Occipital lobe (tissue), 2 donors: Measurements from ENCODE around the gene ZBTB44. TPM values are rescaled to one million over a fixed set of nuclear protein-coding genes. Genes with fewer than 3 reads are reported as not detected.
A peak's percentile ranks its signal among the peaks of the same experiment; 100 is the strongest.
"Not testable (repeated sequence)": the region's sequence is repeated elsewhere in the genome, so short reads cannot be mapped to it uniquely, and the experiment has no call there.

Experiments
- DNase-seq: peaks from one replicate; lab custom pipeline; 2025; lab: John Stamatoyannopoulos, UW
- total RNA-seq: library from RNA; depleted of rRNA; stranded (reverse); fragments of >200 nt; gene quantifications from one replicate; pipeline ENCODE4 v1.2.3, GENCODE V29; 2014

ZBTB44 gene
- total RNA-seq, 1 donor from 2014 or later: 180 TPM

- no peak for DNase-seq
Measured at GRCh38 chr11:130198964-130199363, 115.8 kb downstream of the ZBTB44 start.

DNA sequence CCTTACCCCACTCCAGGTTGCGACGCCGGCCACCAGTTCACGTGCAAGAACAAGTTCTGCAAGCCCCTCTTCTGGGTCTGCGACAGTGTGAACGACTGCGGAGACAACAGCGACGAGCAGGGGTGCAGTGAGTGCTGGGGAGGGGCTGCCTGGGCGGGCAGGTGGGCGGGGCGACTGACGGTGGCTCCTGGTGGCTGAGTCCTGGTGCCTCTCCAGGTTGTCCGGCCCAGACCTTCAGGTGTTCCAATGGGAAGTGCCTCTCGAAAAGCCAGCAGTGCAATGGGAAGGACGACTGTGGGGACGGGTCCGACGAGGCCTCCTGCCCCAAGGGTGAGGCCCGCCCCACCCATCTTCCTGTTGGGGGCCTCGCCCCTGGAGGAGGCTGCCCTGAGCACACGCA lies 116.4 kb downstream of the ZBTB44 start:
- DNase-seq: no peak

DNA sequence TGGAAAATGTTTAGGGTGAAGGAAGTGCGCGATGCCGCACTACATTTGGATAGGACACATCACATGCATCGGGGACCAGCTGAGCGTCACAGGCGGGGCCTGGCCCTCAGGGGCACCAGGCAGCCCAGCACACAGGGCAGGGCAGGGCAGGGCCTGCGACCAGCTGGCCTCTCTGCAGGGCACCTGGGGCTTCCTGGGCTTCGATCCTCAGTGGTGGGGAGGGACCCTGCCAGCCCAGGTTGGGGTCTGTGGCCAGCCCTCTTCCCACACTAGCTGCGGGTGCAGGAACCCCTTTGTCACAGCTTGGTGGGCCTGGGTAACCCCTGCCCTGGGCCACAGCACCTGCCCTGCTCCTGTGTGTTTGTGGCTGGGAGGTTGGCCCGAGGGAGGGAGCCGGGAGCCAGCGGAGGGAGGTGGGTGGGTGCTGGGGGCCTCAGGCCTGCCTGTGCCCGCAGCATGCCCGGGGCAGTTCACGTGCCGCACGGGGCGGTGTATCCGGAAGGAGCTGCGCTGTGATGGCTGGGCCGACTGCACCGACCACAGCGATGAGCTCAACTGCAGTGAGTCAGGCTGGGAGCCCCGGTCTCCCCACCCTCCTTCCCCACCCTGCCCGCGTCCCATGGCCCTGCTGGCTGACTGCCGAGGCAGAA lies 117.2 kb downstream of the ZBTB44 start:
- no peak for DNase-seq

- no peak for DNase-seq
Measured at GRCh38 chr11:130194241-130195023, 120.3 kb downstream of the ZBTB44 start.

- not testable (repeated sequence) for DNase-seq
Measured at GRCh38 chr11:130193551-130193950, 121.2 kb downstream of the ZBTB44 start.

DNA sequence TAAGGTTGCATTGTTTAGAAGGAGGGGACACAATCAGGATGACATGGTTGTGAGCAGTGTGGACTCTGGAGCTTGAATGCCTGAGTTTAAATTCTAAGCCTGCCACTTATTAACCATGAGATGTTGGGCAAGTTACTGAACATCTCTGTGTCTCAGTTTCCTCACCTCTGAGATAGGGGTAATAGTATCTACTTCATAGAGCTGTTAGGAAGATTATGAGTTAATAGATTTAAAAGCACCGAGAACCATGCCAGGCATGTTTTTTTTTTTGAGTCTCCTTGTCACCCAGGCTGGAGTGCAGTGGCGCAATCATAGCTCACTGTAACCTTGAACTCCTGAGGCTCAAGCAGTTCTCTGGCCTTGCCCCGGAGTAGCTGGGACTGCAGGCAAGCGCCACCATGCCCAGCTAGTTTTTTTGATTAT lies 121.9 kb downstream of the ZBTB44 start:
- DNase-seq: no peak

GRCh38 chr11:130191896-130192295 lies 122.8 kb downstream of the ZBTB44 start:
- no peak for DNase-seq

GRCh38 chr11:130190371-130190881 lies 124.3 kb downstream of the ZBTB44 start:
- DNase-seq: no peak

GRCh38 chr11:130189492-130190210 lies 125.1 kb downstream of the ZBTB44 start:
- DNase-seq: no peak

GRCh38 chr11:130188585-130189347 lies 126.0 kb downstream of the ZBTB44 start:
- DNase-seq: no peak

DNA sequence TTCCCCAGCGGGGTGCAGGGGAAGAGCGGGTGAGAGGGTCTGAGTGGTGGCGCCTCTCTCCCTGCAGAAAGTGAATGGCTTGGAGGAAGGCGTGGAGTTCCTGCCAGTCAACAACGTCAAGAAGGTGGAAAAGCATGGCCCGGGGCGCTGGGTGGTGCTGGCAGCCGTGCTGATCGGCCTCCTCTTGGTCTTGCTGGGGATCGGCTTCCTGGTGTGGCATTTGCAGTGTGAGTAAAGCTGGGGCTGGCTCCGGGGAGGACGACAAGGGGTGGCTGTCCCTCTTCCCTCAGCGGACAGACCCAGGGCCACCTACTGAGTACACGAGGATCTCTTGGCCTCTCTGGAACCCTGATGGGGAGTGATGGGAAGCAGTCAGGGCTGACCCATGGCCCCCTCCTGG lies 126.7 kb downstream of the ZBTB44 start:
- no peak for DNase-seq

GRCh38 chr11:130187096-130187495 lies 127.6 kb downstream of the ZBTB44 start:
- DNase-seq: no peak

- DNase-seq: no peak
Measured at GRCh38 chr11:130183878-130184610, 130.7 kb downstream of the ZBTB44 start.

- no peak for DNase-seq
Measured at GRCh38 chr11:130181295-130182272, 133.1 kb downstream of the ZBTB44 start.

DNA sequence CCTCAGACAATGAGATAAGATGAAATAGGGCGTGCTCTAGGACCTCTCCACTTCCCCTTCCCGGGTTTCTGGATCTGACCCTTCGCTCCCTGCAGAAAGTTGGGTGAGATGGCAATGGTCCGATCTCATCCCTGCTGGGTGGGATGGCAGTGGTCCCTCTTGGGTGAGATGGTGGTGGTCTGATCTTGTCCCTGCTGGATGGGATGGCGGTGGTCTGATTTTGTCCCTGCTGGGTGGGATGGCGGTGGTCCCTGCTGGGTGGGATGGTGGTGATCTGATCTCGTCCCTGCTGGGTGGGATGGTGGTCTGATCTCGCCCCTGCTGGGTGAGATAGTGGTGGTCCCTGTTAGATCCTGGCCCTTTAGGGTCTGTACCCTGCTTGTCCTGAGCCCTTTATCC lies 133.8 kb downstream of the ZBTB44 start:
- DNase-seq: no peak

DNA sequence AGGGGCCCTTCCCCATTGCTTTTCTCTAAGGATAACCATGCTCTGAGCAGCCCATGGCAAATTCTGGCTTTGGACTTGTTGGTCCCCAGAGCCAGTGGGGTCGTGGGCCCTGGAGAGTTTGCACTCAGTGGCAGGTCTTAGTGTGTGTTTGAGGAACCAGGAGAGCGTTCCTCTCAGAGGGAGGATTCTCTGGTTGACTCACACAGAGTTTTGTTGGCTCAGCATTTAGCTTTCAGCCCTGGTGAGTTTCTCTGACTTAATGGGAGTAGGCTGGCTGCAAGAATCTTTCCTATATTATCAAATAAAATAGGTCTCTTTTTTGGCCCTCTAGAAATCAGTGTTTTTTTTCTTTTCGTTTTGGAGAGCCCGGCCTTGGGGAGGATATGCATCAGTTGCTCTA lies 134.2 kb downstream of the ZBTB44 start:
- peak; percentile 19 for DNase-seq

DNA sequence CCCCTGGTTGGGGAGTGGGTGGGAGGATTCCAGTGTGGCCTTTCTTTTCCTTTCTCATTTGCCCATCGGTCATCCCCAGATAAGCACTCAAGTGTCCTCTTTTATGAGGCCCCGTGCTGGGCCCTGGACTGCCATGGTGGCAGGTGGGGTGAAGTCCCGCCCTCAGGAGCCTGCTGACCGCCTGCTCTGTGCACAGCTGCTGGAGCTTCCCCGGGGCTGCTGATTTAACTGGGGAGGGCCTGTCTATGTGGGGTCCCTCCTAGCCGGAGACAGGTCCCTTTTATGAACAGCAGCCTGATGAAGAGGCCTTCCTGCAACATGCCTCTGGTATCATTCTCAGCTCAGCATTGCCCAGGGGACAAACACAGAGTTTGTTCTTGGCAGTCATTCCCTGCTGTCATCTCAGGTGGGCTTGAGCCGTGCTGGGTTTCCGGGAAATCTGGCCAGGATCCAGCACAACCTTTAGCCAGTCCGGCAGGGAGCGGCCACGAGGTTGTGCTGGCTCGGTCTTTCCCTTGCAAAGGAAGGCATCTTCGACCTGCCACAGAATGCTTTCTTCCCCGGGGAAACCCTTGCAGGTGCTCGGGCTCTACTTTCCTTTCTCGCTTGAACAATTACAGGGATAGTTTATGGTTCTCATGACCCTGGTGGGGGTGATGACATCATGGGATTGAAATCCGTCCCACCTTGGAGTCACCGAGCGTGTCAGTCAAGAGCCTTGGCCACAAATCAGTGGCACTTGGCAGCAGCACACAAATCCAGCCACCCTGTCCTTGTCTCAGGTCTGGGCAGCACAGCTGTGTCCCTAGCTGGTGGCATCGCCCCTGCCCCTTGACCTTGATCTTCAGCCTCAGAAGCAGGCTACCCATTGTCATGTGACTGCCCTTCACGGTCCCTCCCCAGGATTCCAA lies 135.1 kb downstream of the ZBTB44 start:
- DNase-seq: no peak
